Measurements from ENCODE around the gene ATP8B3.

Gene ATP8B3

DNA sequence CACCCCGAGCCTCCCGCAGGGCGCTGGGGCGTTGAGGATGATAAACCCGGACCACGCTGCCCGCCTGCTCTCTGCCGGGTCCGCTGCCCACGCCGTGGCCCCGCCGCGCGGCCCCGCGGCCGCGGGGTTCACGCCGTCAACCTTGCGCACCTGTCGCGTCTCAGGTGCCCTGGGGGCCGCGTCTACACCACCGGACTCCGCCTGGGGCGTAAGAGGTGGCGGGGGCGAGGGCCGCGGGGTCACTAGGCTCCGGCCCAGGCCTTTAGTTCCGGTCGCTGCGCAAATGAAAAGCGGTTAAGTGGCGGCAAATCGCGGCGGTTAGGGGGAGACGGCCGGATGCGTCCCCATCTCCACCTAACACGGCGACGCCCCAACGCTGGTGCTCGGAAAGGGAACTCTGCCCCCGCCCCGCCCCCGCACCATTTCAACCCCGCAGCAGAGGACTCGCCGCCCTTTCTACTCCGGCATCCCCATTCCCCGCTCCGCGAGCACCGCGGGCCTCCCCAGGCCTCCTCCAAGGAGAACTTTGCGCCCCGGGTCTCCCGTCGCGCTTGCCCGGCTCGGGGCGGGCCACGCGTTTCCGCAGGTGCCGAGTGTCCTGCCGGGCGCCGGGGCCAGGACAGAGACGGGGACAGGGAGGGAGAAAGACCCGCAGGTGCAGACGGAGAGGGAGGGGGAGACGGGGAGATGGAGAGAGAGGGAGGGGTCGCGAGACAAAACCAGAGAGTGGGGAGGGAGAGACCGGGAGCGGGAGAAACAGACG lies 54.4 kb downstream of the ATP8B3 start:
- no peak for DNase-seq (ENCODE audit: low spot score)

- DNase-seq (ENCODE audit: low spot score): no peak
Observed at GRCh38 chr19:1756705-1757465, 55.2 kb downstream of the ATP8B3 start.

DNA sequence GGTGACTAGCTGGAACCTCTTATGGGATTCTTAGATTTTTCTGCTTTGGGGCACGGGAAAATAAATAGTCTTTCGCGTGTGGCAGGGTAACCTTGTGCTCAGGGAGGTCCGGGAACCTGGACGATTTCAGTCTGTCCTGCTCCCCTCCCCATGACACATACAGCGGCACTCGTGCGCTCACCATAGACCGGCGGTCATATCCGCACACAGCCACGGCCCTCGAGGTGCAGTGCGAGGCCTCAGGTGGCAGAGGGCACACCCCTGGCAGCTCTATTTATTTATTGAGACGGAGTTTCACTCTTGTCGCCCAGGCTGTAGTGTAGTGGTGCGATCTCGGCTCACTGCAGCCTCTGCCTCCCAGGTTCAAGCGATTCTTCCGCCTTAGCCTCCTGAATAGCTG lies 55.8 kb downstream of the ATP8B3 start:
- DNase-seq (ENCODE audit: low spot score): no peak

- no peak for DNase-seq (ENCODE audit: low spot score)
Observed at GRCh38 chr19:1755467-1756171, 56.5 kb downstream of the ATP8B3 start.

GRCh38 chr19:1754636-1755466 lies 57.2 kb downstream of the ATP8B3 start:
- no peak for DNase-seq (ENCODE audit: low spot score)

DNA sequence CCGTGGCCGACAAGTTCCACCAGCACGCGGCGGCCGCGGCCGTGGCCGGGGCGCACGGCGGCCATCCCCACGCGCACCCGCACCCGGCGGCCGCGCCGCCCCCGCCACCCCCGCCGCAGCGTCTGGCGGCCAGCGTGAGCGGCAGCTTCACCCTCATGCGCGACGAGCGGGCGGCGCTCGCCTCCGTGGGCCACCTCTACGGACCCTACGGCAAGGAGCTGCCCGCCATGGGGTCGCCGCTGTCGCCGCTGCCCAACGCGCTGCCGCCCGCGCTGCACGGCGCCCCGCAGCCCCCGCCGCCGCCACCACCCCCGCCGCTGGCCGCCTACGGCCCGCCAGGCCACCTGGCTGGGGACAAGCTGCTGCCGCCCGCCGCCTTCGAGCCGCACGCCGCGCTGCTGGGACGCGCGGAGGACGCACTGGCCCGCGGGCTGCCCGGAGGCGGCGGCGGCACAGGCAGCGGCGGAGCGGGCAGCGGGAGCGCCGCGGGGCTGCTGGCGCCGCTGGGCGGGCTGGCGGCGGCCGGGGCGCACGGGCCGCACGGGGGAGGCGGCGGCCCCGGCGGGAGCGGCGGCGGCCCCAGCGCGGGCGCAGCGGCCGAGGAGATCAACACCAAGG lies 57.9 kb downstream of the ATP8B3 start:
- DNase-seq (ENCODE audit: low spot score): no peak

- DNase-seq (ENCODE audit: low spot score): peak; percentile 75
Observed at GRCh38 chr19:1752757-1753728, 59.0 kb downstream of the ATP8B3 start, which contains the start of gene ONECUT3. TSS of gene ONECUT3 (plus strand) at chr19:1753506. CDS start at chr19:1753663, 157 bp downstream.

DNA sequence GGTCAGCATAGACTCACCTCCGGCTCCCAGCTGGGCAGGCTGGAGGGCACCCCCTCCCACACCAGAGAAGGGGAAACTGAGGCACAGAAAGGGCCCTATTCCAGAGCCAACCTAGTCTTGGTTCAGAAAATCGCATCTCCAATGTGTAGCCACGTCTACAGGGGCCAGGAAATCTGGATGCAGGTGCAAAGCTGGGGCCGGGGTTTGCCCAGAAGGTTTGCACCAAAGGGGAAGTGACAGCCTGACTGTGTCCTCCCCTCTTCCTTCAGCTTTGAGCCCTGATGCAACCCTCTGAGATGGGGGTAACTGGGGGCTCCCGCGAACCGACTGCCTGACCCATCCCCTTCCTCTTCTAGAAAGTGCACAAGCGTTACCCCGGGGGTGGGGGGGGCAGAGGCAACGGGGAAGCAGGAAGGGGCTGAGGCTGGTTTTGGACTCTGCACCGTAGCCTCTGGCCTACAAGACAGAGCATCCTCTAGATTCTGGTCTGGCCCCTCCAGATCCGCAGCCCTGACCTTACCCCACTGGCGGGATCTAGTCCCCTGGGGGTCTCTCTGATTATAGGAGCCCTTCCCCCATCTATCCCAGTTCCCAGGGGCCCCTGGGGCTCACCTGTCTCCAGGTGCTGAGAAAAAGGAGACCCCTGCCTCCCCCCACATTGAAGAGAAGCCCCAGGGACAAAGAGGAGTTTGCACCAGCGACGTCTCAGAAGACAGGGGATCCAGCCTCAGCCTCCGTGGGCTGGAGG lies 59.9 kb downstream of the ATP8B3 start:
- no peak for DNase-seq (ENCODE audit: low spot score)

DNA sequence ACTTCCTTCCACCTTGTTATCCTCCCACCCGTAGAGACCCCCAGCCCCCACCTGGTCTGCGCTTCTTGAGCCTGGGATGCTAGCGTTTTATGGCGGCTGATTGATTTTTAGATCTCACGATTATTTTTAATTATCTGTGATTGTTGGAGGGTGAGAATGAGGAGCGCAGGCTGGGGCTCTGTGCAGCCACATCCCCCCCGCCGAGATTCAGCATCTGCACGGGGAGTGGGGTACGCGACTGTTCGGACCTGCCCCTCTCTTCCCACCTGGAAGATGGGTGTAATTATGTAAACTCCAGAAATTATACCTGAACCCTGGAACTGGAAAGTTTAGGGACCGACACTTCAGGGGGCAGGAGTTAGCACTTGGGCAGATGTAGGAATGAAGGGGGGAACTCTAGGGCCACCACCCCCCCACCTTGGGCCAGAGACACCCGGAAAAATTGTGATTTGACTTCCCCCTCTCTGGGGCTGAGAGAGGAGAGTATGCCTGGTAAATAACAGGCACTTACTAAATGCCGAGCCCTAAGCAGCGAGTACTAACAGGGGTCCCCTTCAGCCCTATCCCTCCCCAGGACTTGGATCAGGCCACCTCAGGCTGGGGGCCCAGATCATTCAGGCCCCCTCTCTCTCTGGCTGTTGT lies 60.6 kb downstream of the ATP8B3 start:
- DNase-seq (ENCODE audit: low spot score): no peak

GRCh38 chr19:1750343-1751021 lies 61.6 kb downstream of the ATP8B3 start:
- no peak for DNase-seq (ENCODE audit: low spot score)

DNA sequence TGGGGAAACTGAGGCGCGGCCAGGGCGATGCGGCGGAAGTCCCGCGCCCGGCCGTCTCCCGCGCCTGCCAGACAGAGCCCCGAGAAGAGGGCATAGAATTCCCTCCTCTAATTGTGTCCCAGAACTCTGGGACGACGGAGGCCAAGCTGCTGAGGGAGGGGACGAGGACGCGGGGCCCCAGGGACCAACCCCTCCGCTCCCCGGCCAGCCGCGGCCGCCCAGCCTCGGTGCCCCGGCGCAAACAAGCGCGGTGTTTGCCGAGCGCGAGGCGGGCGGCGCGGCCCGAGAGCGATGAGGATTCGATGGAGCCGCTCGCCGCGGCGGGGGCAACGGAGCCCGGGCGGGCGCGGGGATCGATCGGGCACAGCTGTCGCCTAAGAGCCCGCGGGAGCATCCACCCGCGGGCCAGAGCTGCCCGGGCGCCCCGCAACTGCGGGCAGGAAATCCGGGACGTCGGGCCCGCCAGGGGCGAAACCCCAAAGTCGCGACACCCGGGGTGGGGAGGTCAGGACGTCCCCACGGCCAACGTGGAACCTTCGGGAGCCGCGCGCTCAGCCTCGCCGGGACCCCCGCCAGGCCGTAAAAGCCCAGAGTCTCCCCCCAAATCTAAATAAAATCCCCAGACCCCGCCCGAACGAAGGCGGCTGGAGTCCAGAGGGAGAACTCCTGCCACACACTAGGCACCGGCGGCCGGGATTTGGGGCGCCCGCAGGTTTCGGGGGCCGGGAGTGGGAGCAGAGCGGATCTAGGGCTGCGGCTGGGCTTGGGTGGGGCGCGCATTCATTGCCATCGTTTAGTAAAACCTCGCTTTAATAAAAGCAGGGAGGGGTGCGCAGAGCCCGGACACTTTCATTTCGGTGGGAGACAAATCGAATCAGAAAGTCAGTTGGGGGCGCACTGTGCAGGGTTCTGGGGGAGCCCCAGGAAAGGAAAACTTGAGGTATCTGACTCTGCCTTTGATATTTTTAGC lies 62.4 kb downstream of the ATP8B3 start:
- no peak for DNase-seq (ENCODE audit: low spot score)

GRCh38 chr19:1748873-1749341 lies 63.2 kb downstream of the ATP8B3 start:
- DNase-seq (ENCODE audit: low spot score): no peak

GRCh38 chr19:1748115-1748872 lies 63.8 kb downstream of the ATP8B3 start:
- peak; percentile 71 for DNase-seq (ENCODE audit: low spot score)

DNA sequence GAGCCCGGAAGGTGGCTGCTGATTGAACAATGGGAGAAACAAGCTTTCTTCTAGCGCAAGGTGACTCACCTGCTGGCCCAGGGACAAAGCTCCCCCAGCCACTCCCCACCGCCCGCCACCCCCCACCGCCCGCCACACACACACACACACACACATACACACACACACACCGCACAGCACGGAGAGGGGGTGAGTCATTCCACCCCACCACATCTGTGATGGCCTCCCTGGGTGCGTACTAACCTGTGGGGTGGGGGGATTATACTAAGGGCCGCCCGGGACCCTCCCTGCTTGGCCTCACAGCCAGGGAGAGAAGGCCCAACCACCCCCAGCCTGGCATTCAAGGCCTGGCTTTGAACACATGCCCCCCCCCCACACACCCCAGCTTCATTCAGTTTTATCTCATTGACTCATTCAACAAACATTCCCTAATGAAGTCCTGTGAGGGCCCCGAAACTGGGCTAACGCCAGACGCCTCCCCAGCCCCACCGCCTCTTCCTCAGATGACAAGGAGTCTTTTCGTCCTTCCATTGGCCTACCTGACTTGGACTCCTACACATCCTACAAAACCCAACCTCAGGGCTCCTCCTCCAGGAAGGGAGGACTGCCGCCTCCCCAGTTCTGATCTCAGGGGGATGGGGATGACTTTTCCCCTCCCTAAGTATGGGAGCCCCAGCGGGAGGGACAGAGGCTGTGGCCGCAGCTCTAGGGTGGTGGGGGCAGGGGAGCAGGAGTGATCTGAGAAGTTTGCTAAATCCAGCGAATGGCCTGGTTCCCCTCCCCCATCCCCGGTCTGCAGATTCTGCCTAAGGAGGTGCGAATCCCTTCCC lies 64.6 kb downstream of the ATP8B3 start:
- DNase-seq (ENCODE audit: low spot score): no peak

Data from D341Med (cell line).